ENCODE data around the gene ZSCAN25.

Gene ZSCAN25

GRCh38 chr7:99672573-99672972, 55.8 kb downstream of the ZSCAN25 start:
- TF ChIP-seq, protein P1, sequence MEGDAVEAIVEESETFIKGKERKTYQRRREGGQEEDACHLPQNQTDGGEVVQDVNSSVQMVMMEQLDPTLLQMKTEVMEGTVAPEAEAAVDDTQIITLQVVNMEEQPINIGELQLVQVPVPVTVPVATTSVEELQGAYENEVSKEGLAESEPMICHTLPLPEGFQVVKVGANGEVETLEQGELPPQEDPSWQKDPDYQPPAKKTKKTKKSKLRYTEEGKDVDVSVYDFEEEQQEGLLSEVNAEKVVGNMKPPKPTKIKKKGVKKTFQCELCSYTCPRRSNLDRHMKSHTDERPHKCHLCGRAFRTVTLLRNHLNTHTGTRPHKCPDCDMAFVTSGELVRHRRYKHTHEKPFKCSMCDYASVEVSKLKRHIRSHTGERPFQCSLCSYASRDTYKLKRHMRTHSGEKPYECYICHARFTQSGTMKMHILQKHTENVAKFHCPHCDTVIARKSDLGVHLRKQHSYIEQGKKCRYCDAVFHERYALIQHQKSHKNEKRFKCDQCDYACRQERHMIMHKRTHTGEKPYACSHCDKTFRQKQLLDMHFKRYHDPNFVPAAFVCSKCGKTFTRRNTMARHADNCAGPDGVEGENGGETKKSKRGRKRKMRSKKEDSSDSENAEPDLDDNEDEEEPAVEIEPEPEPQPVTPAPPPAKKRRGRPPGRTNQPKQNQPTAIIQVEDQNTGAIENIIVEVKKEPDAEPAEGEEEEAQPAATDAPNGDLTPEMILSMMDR (conservative IDR thresholded peaks at IDR 0.05; ENCODE audit: control insufficient read depth, insufficient read depth, low read depth, low read length) = no peak
- H3K4me3 ChIP-seq (ENCODE audit: control insufficient read depth, low read depth, low read length) = no peak overlapping the region
- no peak for DNase-seq (ENCODE audit: low read depth)

DNA sequence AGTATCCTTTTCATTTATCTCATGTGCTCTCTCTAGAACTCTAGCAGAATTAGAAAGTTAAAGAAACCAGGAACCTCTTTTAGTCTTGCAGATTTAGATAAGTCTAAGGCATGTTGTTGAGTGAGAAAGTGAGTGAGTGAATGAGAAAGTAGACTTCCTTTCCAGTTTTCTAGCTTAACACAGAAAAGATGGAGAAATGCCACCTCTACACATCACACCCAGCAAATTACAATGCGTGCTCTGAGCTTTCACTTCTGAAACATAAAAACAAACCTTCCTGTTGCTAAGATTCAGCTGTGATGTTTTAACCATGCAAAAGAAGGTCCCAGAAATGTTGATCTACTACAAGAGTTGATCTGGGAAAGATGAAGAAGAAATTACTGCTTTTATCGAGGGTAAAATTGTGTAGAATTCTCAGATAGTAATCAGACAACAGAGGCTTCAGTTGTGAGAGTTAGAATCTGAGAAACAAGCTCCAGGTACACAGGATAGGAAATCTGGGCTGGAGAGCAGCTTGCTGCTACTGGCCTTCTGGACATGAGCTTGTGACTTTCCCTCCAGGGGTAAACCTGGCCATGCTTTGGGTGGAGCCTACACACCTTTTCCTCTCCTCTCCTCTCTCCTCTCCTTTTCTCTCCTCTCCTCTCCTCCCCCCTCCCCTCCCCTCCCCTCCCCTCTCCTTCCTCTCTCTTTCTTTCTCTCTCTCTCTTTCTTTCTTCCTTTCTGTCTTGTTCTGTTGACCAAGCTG, 58.4 kb downstream of the ZSCAN25 start:
- TF ChIP-seq, protein P1 (conservative IDR thresholded peaks at IDR 0.05; ENCODE audit: control insufficient read depth, insufficient read depth, low read depth, low read length) = no peak
- no peak for DNase-seq (ENCODE audit: low read depth)
- H3K4me3 ChIP-seq (ENCODE audit: control insufficient read depth, low read depth, low read length) = no peak overlapping the region

DNA sequence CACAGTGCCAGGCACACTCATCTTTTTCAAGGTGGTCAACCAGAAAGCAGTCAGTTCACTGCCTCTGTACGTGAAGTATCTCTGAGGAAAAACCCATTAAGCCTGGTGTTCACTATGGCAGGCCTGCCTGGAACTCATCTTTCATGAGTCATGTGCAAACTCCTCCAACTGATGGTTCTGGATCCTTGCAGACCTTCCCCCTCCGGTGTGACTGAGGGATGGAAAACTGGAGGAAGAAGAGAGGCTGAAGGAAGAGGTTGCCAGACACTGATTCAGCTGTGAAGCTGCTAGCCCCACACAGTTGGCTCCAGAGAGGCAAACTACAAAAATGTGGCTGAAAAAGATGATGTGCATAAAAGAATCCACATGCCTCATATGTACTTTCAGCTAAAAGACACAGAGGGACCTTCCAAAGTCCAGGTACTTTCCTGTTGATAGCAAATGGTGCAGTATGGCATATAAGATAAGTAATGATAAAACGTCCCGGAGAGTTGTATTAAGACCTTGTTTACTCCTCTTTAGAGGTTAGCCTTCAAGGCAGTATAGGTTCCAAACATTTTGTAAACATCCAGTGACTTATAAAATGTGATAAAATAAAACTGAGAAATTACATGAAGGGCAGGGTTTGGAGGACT, 60.4 kb downstream of the ZSCAN25 start:
- TF ChIP-seq, protein P1 (conservative IDR thresholded peaks at IDR 0.05; ENCODE audit: control insufficient read depth, insufficient read depth, low read depth, low read length) = no peak
- DNase-seq (ENCODE audit: low read depth) = peak; percentile 57
- no peak overlapping the region for H3K4me3 ChIP-seq (ENCODE audit: control insufficient read depth, low read depth, low read length)

GRCh38 chr7:99677648-99678045, 60.9 kb downstream of the ZSCAN25 start:
- DNase-seq (ENCODE audit: low read depth) = no peak
- TF ChIP-seq, protein P1 (conservative IDR thresholded peaks at IDR 0.05; ENCODE audit: control insufficient read depth, insufficient read depth, low read depth, low read length) = no peak
- no peak overlapping the region for H3K4me3 ChIP-seq (ENCODE audit: control insufficient read depth, low read depth, low read length)

DNA sequence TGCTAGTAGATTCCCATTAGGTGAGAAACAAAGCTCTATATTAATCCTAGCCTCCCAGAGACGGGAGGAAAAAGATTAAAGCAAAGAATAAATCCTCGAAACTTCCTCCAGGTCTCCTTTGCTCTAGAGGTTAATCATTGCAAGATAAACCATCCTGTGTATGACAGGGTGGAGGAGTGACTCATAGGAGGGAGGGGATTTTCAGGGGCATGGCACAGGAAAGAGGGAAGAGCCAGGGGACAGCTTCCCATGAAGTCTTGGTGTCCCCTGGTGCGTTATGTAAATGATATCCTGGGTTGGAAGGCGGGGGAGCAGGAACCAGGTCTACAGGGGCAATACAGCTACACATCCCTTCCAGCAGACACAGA, 62.3 kb downstream of the ZSCAN25 start:
- H3K4me3 ChIP-seq (ENCODE audit: control insufficient read depth, low read depth, low read length) = peak overlapping the region; percentile 21
- DNase-seq (ENCODE audit: low read depth) = peak; percentile 70
- TF ChIP-seq, protein P1 (conservative IDR thresholded peaks at IDR 0.05; ENCODE audit: control insufficient read depth, insufficient read depth, low read depth, low read length) = no peak

DNA sequence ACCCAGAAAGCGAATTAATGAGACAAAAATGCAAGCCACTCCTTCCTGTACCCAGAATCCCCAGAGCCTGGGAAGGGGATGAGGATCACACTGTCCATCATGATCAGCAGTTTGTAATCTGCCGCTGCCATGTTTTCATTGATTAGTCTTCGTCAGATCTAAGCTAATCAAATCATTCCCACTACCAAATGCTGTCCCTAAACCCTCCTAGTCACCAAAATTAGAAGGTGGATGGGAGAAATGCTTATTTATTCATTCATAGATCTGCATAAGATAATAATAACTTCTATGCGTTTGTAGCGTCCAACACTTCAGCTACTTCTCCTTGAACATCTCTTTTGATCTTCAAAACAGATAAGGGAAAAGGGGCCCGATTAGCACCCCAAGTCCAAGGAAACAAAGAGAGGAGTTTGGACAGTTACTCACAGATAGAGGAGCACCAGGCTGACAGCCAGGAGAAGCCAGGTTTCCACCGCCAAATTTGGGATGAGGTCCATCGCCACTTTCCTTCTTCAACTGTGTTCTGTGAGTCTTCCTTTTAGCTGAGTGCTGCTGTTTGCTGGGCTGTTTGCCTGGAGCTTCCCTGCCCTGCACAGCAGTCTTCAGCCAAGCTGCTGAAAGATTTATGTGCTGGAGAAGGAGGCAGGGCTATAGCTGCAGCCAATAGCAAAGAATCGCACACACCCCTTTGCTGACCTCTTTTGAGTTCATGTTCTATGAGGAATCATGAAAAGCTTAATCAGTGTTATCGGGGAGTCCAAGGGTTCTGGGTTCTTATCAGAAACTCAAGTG, 62.9 kb downstream of the ZSCAN25 start, which contains the start of gene CYP3A5:
CYP3A5 (minus strand) TSS at position 597 of the 792 bp plus-strand sequence; CDS start at position 497, 100 bp downstream.
- peak; percentile 78 for DNase-seq (ENCODE audit: low read depth)
- TF ChIP-seq, protein P1 (conservative IDR thresholded peaks at IDR 0.05; ENCODE audit: control insufficient read depth, insufficient read depth, low read depth, low read length) = no peak
- H3K4me3 ChIP-seq (ENCODE audit: control insufficient read depth, low read depth, low read length) = peak within 1 kb of the TSS; percentile 21
